Chondrocyte (in vitro differentiated cells): ENCODE results near the gene PLPPR1. TPM values are rescaled to one million over a fixed set of nuclear protein-coding genes. Genes with fewer than 3 reads are reported as not detected.

Experiments
- DNase-seq: peaks from one replicate; pipeline ENCODE4 v3.0.0; 2021; ENCODE audit warnings: mixed read lengths, low spot score
- H3K27ac Mint-ChIP-seq: one replicate; pipeline ENCODE4 v1.8.0; 2021; ENCODE audit warnings: mild to moderate bottlenecking, moderate library complexity, mixed read lengths; ENCODE audit not compliant: unreplicated experiment
- H3K27me3 Mint-ChIP-seq: 2 replicates; pipeline ENCODE4 v1.8.0; 2021; ENCODE audit warnings: low read depth, mixed read lengths
- H3K36me3 Mint-ChIP-seq: 2 replicates; pipeline ENCODE4 v1.8.0; 2021; ENCODE audit warnings: low read depth, mixed read lengths
- H3K4me1 Mint-ChIP-seq: 2 replicates; pipeline ENCODE4 v1.8.0; 2021; ENCODE audit warnings: low read depth, mild to moderate bottlenecking, mixed read lengths
- H3K4me3 Mint-ChIP-seq: one replicate; pipeline ENCODE4 v1.8.0; 2021; ENCODE audit warnings: mild to moderate bottlenecking, moderate library complexity, mixed read lengths; ENCODE audit not compliant: unreplicated experiment
- H3K9me3 Mint-ChIP-seq: 2 replicates; pipeline ENCODE4 v1.8.0; 2021; ENCODE audit warnings: low read depth, mixed read lengths
- CTCF ChIP-seq: fragments of 200-600 bp; sonication (generic); IDR thresholded peaks from 2 replicates; pipeline ENCODE4 v1.5.0; 2021; ENCODE audit warnings: antibody characterized with exemption, mild to moderate bottlenecking, moderate library complexity
- total RNA-seq: library from RNA; stranded (reverse); gene quantifications from 3 replicates; pipeline ENCODE4 v1.2.1, GENCODE V29; 2021

Gene PLPPR1
- total RNA-seq, 1 donor from 2014 or later: not detected

DNA sequence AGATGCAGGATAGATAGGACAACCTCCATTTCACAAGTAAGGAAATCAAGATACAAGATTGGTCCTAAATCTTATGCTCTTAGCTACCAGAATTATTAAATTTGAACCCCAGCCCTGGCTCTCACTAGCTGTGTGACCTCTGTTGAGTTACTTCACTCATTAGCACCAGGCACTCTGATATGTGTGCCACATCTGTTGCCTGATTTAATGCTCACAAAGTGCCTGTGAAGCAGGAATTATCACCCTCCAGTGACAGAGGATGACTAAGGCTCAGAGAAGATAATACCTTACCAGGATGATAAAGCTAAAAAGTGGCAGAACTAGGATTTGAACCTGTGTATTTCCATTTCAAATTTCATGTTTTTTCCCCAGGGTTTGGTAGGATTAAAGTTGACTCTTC, 110.0 kb downstream of the PLPPR1 start:
- H3K27me3 Mint-ChIP-seq: peaks cover 14% of the 10 kb centered on the region
- peaks cover 2% of the 10 kb centered on the region for H3K9me3 Mint-ChIP-seq
- no peak overlapping the region for H3K4me3 Mint-ChIP-seq
- no peaks in the 10 kb centered on the region for H3K36me3 Mint-ChIP-seq
- H3K27ac Mint-ChIP-seq: no peak overlapping the region
- DNase-seq: no peak
- H3K4me1 Mint-ChIP-seq: no peaks in the 10 kb centered on the region
- no peak for TF ChIP-seq CTCF

DNA sequence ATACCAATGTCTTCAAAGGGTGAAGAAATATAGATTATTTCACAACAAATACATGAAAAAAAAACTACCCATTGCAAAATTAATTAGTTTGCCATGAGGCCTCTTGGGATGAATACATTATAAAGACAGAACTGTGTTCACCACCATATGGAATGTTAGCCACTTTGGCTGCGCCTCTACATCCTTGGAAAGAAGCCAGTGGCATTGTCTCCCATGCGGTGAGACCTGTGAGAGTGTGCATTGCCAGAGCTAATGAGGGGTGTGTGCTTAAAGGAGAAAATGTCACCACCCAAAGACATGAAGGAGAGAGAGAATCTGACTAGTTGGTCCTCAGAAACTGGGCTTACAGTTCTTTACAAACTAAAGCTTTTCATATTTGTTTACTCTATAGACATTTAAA, 110.6 kb downstream of the PLPPR1 start:
- TF ChIP-seq CTCF: no peak

DNA sequence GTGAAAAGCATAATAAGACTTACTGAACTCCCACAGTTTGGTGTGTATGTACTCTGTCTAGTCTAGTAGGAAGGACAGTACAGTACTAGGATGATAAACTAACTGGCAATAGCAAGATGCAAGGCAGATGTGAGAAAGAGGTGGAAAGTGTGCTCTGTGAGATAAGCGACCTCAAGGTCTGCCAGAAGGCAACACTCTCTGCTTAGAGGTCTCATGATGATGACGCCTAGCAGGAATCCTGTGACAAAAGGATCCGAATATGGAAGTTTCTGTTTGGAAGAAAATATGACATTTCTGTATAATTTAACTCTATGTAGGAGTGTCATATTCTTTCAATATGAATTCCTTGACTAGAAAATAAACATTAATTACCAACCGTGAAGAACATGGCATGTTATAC, 112.2 kb downstream of the PLPPR1 start:
- TF ChIP-seq CTCF: no peak
- no peak overlapping the region for H3K27ac Mint-ChIP-seq
- DNase-seq: no peak
- no peak overlapping the region for H3K4me3 Mint-ChIP-seq
- H3K4me1 Mint-ChIP-seq: no peaks in the 10 kb centered on the region
- no peaks in the 10 kb centered on the region for H3K36me3 Mint-ChIP-seq
- H3K27me3 Mint-ChIP-seq: peaks cover 14% of the 10 kb centered on the region
- H3K9me3 Mint-ChIP-seq: peaks cover 2% of the 10 kb centered on the region

More for the DNA sequence above, 110.6 kb downstream of the PLPPR1 start:
- Mint-ChIP-seq H3K27me3 (peaks cover 14% of the 10 kb centered on the region), H3K36me3 (no peaks in the 10 kb centered on the region), H3K9me3 (peaks cover 2% of the 10 kb centered on the region), H3K27ac (no peak overlapping the region), H3K4me3 (no peak overlapping the region), H3K4me1 (no peaks in the 10 kb centered on the region)
- no peak for DNase-seq

DNA sequence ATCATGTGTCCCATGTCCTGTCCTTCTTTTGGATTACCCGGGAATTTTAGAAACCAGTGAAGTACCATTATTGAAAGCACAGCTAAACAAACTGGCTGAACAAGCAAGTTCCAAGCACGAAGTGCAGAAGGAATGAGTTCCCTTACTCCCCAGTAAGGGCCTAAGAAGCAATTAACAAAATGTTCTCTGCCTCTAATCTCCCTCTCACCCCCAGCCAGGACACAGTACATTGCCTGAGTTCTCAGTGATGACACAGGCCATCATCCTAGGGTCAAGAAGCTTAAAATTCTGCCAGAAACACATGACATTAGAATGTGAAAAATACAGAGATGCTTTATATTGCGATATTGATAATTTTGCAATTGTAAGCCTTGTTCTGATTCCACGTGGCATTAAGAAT, 118.0 kb downstream of the PLPPR1 start:
- H3K9me3 Mint-ChIP-seq: peaks cover 16% of the 10 kb centered on the region
- H3K36me3 Mint-ChIP-seq: no peaks in the 10 kb centered on the region
- DNase-seq: no peak
- H3K4me3 Mint-ChIP-seq: no peak overlapping the region
- H3K27ac Mint-ChIP-seq: no peak overlapping the region
- H3K27me3 Mint-ChIP-seq: peaks cover 7% of the 10 kb centered on the region
- TF ChIP-seq CTCF: no peak
- no peaks in the 10 kb centered on the region for H3K4me1 Mint-ChIP-seq

DNA sequence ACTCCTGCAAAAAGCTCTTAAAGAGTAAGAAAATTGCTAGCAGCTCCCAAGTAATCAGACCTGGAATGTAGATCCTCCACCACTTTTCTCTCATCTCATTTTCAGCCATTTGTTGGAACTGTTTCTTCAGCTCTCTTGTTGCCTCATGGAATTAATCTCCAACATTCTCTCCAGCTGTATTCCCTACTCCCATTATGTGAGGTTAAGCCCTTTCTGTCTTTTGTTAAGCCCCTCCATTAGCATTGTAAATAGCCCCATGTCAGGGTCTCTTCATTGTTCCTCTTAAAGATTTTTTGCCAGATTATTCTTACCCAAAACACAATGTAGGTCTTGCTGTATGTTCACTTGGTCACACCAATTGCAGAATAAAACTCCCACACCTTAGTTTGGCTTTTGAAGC, 119.8 kb downstream of the PLPPR1 start:
- no peak overlapping the region for H3K27ac Mint-ChIP-seq
- no peaks in the 10 kb centered on the region for H3K4me1 Mint-ChIP-seq
- no peak overlapping the region for H3K4me3 Mint-ChIP-seq
- H3K36me3 Mint-ChIP-seq: no peaks in the 10 kb centered on the region
- TF ChIP-seq CTCF: no peak
- H3K27me3 Mint-ChIP-seq: no peaks in the 10 kb centered on the region
- H3K9me3 Mint-ChIP-seq: peaks cover 22% of the 10 kb centered on the region
- no peak for DNase-seq
